GM21723 (cell line): ENCODE data around the gene HTR2A.

ENCODE experiments used
- ATAC-seq: cut with Tn5 transposase; IDR thresholded peaks from one replicate; pipeline ENCODE4 v1.9.1; 2021; ENCODE audit warnings: mild to moderate bottlenecking, moderate library complexity; ENCODE audit not compliant: unreplicated experiment

HTR2A gene

GRCh38 chr13:46896341-46897137 lies at the start of gene HTR2A:
TSS of gene HTR2A (minus strand) at chr13:46897053. CDS start at chr13:46895906, 1,147 bp downstream.
- ATAC-seq = no peak

GRCh38 chr13:46936525-46936924 lies 39.7 kb upstream of the HTR2A start:
- no peak for ATAC-seq

GRCh38 chr13:46934749-46935148 lies 37.9 kb upstream of the HTR2A start:
- no peak for ATAC-seq

- no peak for ATAC-seq
Measured at GRCh38 chr13:46926916-46927590, 30.2 kb upstream of the HTR2A start.

- ATAC-seq = no peak
Measured at GRCh38 chr13:46925486-46925885, 28.6 kb upstream of the HTR2A start.

- no peak for ATAC-seq
Measured at GRCh38 chr13:46914341-46914740, 17.5 kb upstream of the HTR2A start.

- ATAC-seq = no peak
Measured at GRCh38 chr13:46913757-46914156, 16.9 kb upstream of the HTR2A start.

GRCh38 chr13:46909042-46909441 lies 12.2 kb upstream of the HTR2A start:
- ATAC-seq = no peak

- ATAC-seq = no peak
Measured at GRCh38 chr13:46908501-46908900, 11.6 kb upstream of the HTR2A start.

GRCh38 chr13:46906405-46906804 lies 9.6 kb upstream of the HTR2A start:
- ATAC-seq = no peak

GRCh38 chr13:46905249-46905648 lies 8.4 kb upstream of the HTR2A start:
- no peak for ATAC-seq

GRCh38 chr13:46903748-46904147 lies 6.9 kb upstream of the HTR2A start:
- ATAC-seq = no peak

GRCh38 chr13:46901721-46902120 lies 4.9 kb upstream of the HTR2A start:
- ATAC-seq = no peak

- ATAC-seq = no peak
Measured at GRCh38 chr13:46899801-46900200, 2.9 kb upstream of the HTR2A start.

GRCh38 chr13:46895381-46895780 lies 1.5 kb downstream of the HTR2A start:
- ATAC-seq = no peak

GRCh38 chr13:46894568-46894967 lies 2.3 kb downstream of the HTR2A start:
- peak; percentile 7 for ATAC-seq

GRCh38 chr13:46893798-46894560 lies 2.9 kb downstream of the HTR2A start:
- peak; percentile 91 for ATAC-seq

GRCh38 chr13:46893221-46893740 lies 3.6 kb downstream of the HTR2A start:
- ATAC-seq = no peak

- no peak for ATAC-seq
Measured at GRCh38 chr13:46885018-46885417, 11.8 kb downstream of the HTR2A start.

GRCh38 chr13:46884531-46884930 lies 12.3 kb downstream of the HTR2A start:
- no peak for ATAC-seq

- ATAC-seq = no peak
Measured at GRCh38 chr13:46881621-46882020, 15.2 kb downstream of the HTR2A start.
